ENCODE data around the gene RNF10. TPM values are rescaled to one million over a fixed set of nuclear protein-coding genes. Genes with fewer than 3 reads are reported as not detected.

Gene RNF10
- total and polyA plus RNA-seq, 9 of the 15 experiments (the other 6 are each of a cell fraction or from before 2014, with no cell fraction given) = 43.0 to 139 (median 80.1) TPM

DNA sequence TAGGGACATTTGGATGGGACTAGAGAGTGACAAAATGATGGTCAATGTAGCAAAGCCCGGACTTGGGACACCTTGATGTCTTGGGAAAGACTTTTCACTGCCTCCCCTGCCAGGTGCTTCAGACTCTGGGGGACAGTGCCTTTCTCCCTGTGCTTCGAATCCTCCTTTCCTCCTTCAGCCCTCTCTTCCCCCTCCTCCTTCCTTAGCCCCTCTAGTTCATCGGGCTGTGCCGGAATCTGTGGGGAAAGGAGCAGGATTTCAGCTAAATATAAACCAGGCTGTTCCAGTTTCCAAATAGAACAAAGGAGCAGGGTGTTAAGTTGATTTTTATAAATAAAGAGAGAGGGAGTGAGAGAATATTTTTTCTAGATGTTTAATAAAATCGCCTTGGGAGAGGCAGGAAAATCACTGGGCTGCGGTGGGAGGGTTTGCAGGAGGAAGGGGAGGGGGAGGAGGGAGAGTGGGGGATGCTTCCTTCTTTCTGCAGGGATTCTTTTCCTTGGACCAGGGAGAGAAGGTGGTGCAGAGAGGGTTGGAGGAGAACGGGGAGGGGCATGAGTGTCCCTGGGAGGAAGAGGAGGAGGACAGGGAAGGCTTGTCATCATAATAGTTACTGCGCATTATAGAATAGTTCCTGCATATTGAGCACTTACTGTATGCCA, 84.9 kb downstream of the RNF10 start (continued):
- TF ChIP-seq, protein P1, sequence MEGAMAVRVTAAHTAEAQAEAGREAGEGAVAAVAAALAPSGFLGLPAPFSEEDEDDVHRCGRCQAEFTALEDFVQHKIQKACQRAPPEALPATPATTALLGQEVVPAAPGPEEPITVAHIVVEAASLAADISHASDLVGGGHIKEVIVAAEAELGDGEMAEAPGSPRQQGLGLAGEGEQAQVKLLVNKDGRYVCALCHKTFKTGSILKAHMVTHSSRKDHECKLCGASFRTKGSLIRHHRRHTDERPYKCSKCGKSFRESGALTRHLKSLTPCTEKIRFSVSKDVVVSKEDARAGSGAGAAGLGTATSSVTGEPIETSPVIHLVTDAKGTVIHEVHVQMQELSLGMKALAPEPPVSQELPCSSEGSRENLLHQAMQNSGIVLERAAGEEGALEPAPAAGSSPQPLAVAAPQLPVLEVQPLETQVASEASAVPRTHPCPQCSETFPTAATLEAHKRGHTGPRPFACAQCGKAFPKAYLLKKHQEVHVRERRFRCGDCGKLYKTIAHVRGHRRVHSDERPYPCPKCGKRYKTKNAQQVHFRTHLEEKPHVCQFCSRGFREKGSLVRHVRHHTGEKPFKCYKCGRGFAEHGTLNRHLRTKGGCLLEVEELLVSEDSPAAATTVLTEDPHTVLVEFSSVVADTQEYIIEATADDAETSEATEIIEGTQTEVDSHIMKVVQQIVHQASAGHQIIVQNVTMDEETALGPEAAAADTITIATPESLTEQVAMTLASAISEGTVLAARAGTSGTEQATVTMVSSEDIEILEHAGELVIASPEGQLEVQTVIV (CRISPR knock-in tag; IDR thresholded peaks at IDR 0.05; ENCODE audit: borderline replicate concordance) = no peak
- no peak for TF ChIP-seq SMARCC2 (IDR thresholded peaks at IDR 0.05; ENCODE audit: low read depth)
- TF ChIP-seq XRCC5 (IDR thresholded peaks at IDR 0.05; ENCODE audit: low read depth, low read length) = no peak
- TF ChIP-seq, protein P2, sequence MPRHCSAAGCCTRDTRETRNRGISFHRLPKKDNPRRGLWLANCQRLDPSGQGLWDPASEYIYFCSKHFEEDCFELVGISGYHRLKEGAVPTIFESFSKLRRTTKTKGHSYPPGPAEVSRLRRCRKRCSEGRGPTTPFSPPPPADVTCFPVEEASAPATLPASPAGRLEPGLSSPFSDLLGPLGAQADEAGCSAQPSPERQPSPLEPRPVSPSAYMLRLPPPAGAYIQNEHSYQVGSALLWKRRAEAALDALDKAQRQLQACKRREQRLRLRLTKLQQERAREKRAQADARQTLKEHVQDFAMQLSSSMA (CRISPR knock-in tag; IDR thresholded peaks at IDR 0.05) = no peak
- TF ChIP-seq SUPT5H (IDR thresholded peaks at IDR 0.05) = no peak
- TF ChIP-seq COPS2 (conservative IDR thresholded peaks at IDR 0.05) = no peak

- ATAC-seq = no peak
- H3K4me1 ChIP-seq (replicated peaks in 1 of 2; ENCODE audit: control insufficient read depth in 2 of 2, insufficient read depth in 2 of 2, low read length in 2 of 2) = peaks cover 0 to 1% of the 10 kb centered on the region in 2 experiments; a peak in 2 of 5 replicates
- no peaks in the 10 kb centered on the region for H3K36me3 ChIP-seq (ENCODE audit: control insufficient read depth, insufficient read depth, low read length)
- ChIA-PET CTCF (ENCODE audit: low intra/inter-chr PET ratio) (no interaction called here), POLR2A (no interaction called here)
- FAIRE-seq = no peak
- TF ChIP-seq HDAC2 (IDR thresholded peaks at IDR 0.05) (no peak), ERF (CRISPR knock-in tag; IDR thresholded peaks at IDR 0.05) (no peak), DMBX1 (CRISPR knock-in tag; IDR thresholded peaks at IDR 0.05; ENCODE audit: borderline replicate concordance) (no peak), ZNF431 (CRISPR knock-in tag; IDR thresholded peaks at IDR 0.05) (no peak), KDM1A (IDR thresholded peaks at IDR 0.05) (no peak), NRF1 (conservative IDR thresholded peaks at IDR 0.05 in 1 of 2, IDR thresholded peaks at IDR 0.05 in 1 of 2) (no peak)
- TF ChIP-seq, protein P3, sequence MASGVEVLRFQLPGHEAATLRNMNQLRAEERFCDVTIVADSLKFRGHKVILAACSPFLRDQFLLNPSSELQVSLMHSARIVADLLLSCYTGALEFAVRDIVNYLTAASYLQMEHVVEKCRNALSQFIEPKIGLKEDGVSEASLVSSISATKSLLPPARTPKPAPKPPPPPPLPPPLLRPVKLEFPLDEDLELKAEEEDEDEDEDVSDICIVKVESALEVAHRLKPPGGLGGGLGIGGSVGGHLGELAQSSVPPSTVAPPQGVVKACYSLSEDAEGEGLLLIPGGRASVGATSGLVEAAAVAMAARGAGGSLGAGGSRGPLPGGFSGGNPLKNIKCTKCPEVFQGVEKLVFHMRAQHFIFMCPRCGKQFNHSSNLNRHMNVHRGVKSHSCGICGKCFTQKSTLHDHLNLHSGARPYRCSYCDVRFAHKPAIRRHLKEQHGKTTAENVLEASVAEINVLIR (CRISPR knock-in tag; IDR thresholded peaks at IDR 0.05) = no peak
- TF ChIP-seq, protein P4, sequence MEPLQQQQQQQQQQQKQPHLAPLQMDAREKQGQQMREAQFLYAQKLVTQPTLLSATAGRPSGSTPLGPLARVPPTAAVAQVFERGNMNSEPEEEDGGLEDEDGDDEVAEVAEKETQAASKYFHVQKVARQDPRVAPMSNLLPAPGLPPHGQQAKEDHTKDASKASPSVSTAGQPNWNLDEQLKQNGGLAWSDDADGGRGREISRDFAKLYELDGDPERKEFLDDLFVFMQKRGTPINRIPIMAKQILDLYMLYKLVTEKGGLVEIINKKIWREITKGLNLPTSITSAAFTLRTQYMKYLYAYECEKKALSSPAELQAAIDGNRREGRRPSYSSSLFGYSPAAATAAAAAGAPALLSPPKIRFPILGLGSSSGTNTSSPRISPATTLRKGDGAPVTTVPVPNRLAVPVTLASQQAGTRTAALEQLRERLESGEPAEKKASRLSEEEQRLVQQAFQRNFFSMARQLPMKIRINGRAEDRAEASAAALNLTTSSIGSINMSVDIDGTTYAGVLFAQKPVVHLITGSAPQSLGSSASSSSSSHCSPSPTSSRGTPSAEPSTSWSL (CRISPR knock-in tag; IDR thresholded peaks at IDR 0.05; ENCODE audit: borderline replicate concordance) = no peak
- H2AFZ ChIP-seq (ENCODE audit: low read depth, low read length) = no peak overlapping the region
- BruUV-seq (replicated peaks) = no TSS peak
- DNase-seq (ENCODE audit: extremely low read depth in 1 of 4, low spot score in 3 of 4) = no peak
- in situ Hi-C loops (cut with MboI) (no loop called here), intact Hi-C loops (cut with micrococcal nuclease) (no loop called here)
- no peaks in the 10 kb centered on the region for H3K79me2 ChIP-seq (ENCODE audit: control insufficient read depth, insufficient read depth, low read length)
- no peak overlapping the region for H3K9ac ChIP-seq (ENCODE audit: insufficient read depth in 1 of 2, low read depth in 2 of 2, low read length in 2 of 2)
- WGBS (ENCODE audit: insufficient coverage, low coverage, missing lambda C conversion rate) = 6% methylated on average over 2 of the region's 2 CpGs
- H4K20me1 ChIP-seq (replicated peaks; ENCODE audit: control insufficient read depth, insufficient read depth, low read length) = no peaks in the 10 kb centered on the region
- H3K9me3 ChIP-seq (replicated peaks; ENCODE audit: control insufficient read depth, insufficient read depth, low read depth, low read length) = 0 out of 2 replicates have a peak, but pooled peaks cover 1% of the 10 kb centered on the region
- H3K9me1 ChIP-seq (ENCODE audit: control insufficient read depth, insufficient read depth, low read length) = no peaks in the 10 kb centered on the region
- H3K4me3 ChIP-seq = no peak overlapping the region
- peaks cover 10 to 29% of the 10 kb centered on the region in 2 experiments; a peak in 4 of 5 replicates for H3K27me3 ChIP-seq (ENCODE audit: control insufficient read depth in 2 of 2, insufficient read depth in 2 of 2, low read length in 2 of 2)
- H3K27ac ChIP-seq (ENCODE audit: extremely low read depth, low read depth, low read length) = no peak overlapping the region
- H3K4me2 ChIP-seq (ENCODE audit: insufficient read depth, low read length) = no peak overlapping the region
Measured at GRCh38 chr12:120620624-120621023, 86.5 kb downstream of the RNF10 start.

Measured in K562 (cell line).